RWPE2 (cell line): Measurements from ENCODE around the gene RND2.

Experiments
- ATAC-seq: fragments of 200-7000 bp; cut with Tn5 transposase; 3 replicates; pipeline ENCODE4 v1.9.1; 2021; ENCODE audit warnings: low read depth
- DNase-seq: peaks from one replicate; pipeline ENCODE4 v3.0.0-alpha.2; 2020; ENCODE audit warnings: low spot score
- H3K27ac ChIP-seq: fragments of 450-650 bp; 2 replicates; pipeline ENCODE4 v1.5.1; 2017; ENCODE audit warnings: mild to moderate bottlenecking; ENCODE audit not compliant: poor library complexity, severe bottlenecking
- H3K27me3 ChIP-seq: fragments of 250-450 bp; sonication (Bioruptor Pico); 2 replicates; pipeline ENCODE4 v1.5.1; 2021; ENCODE audit warnings: mild to moderate bottlenecking, moderate library complexity; ENCODE audit not compliant: insufficient read depth, poor library complexity, severe bottlenecking
- H3K36me3 ChIP-seq: fragments of 250-450 bp; sonication (Bioruptor Pico); 2 replicates; pipeline ENCODE4 v1.5.1; 2020; ENCODE audit warnings: low read depth, mild to moderate bottlenecking, moderate library complexity
- H3K4me1 ChIP-seq: fragments of 250-450 bp; sonication (Bioruptor Pico); 2 replicates; pipeline ENCODE4 v1.5.1; 2021; ENCODE audit warnings: mild to moderate bottlenecking, moderate library complexity; ENCODE audit not compliant: insufficient read depth, poor library complexity, severe bottlenecking
- H3K4me3 ChIP-seq: fragments of 250-450 bp; sonication (Bioruptor Pico); 2 replicates; pipeline ENCODE4 v1.5.1; 2021; ENCODE audit warnings: mild to moderate bottlenecking, moderate library complexity; ENCODE audit not compliant: severe bottlenecking
- H3K9me3 ChIP-seq: fragments of 250-450 bp; sonication (Bioruptor Pico); 2 replicates; pipeline ENCODE4 v1.5.1; 2021; ENCODE audit warnings: mild to moderate bottlenecking, moderate library complexity; ENCODE audit not compliant: severe bottlenecking
- TF ChIP-seq, protein P1 (sequence below): fragments of 450-650 bp; IDR thresholded peaks from one replicate; pipeline ENCODE4 v1.5.1; 2017; ENCODE audit warnings: mild to moderate bottlenecking, moderate library complexity; ENCODE audit not compliant: poor library complexity, severe bottlenecking

Gene RND2

GRCh38 chr17:43070257-43070656, 45.2 kb downstream of the RND2 start:
- Histone ChIP-seq H3K4me3 (no peak overlapping the region), H3K4me1 (no peaks in the 10 kb centered on the region), H3K27ac (no peak overlapping the region), H3K9me3 (no peaks in the 10 kb centered on the region), H3K36me3 (peaks cover 77% of the 10 kb centered on the region), H3K27me3 (no peaks in the 10 kb centered on the region)
- DNase-seq (no peak), ATAC-seq (no peak)
- TF ChIP-seq, protein P1, sequence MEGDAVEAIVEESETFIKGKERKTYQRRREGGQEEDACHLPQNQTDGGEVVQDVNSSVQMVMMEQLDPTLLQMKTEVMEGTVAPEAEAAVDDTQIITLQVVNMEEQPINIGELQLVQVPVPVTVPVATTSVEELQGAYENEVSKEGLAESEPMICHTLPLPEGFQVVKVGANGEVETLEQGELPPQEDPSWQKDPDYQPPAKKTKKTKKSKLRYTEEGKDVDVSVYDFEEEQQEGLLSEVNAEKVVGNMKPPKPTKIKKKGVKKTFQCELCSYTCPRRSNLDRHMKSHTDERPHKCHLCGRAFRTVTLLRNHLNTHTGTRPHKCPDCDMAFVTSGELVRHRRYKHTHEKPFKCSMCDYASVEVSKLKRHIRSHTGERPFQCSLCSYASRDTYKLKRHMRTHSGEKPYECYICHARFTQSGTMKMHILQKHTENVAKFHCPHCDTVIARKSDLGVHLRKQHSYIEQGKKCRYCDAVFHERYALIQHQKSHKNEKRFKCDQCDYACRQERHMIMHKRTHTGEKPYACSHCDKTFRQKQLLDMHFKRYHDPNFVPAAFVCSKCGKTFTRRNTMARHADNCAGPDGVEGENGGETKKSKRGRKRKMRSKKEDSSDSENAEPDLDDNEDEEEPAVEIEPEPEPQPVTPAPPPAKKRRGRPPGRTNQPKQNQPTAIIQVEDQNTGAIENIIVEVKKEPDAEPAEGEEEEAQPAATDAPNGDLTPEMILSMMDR = no peak

GRCh38 chr17:43070872-43071271, 45.8 kb downstream of the RND2 start:
- no peak overlapping the region for H3K4me3 ChIP-seq
- no peak for DNase-seq
- H3K27ac ChIP-seq = no peak overlapping the region
- TF ChIP-seq, protein P1 = no peak
- no peaks in the 10 kb centered on the region for H3K9me3 ChIP-seq
- no peak for ATAC-seq
- H3K4me1 ChIP-seq = no peaks in the 10 kb centered on the region
- peaks cover 74% of the 10 kb centered on the region for H3K36me3 ChIP-seq
- no peaks in the 10 kb centered on the region for H3K27me3 ChIP-seq

GRCh38 chr17:43074869-43075268, 49.8 kb downstream of the RND2 start:
- Histone ChIP-seq H3K4me1 (no peaks in the 10 kb centered on the region), H3K27ac (no peak overlapping the region), H3K36me3 (peaks cover 71% of the 10 kb centered on the region), H3K4me3 (no peak overlapping the region), H3K27me3 (no peaks in the 10 kb centered on the region), H3K9me3 (no peaks in the 10 kb centered on the region)
- TF ChIP-seq, protein P1 = no peak
- DNase-seq (no peak), ATAC-seq (no peak)

- H3K36me3 ChIP-seq = peaks cover 70% of the 10 kb centered on the region
- H3K4me3 ChIP-seq = no peak overlapping the region
- TF ChIP-seq, protein P1 = no peak
- H3K27ac ChIP-seq = no peak overlapping the region
- DNase-seq = no peak
- H3K9me3 ChIP-seq = no peaks in the 10 kb centered on the region
- ATAC-seq = no peak
- no peaks in the 10 kb centered on the region for H3K27me3 ChIP-seq
- H3K4me1 ChIP-seq = no peaks in the 10 kb centered on the region
These were observed 54.7 kb downstream of the RND2 start for GRCh38 chr17:43079641-43080302.
